ENCODE data around the gene TSACC. TPM values are rescaled to one million over a fixed set of nuclear protein-coding genes. Genes with fewer than 3 reads are reported as not detected.

The TSACC gene
- total RNA-seq, 2 experiments from 2014 or later = not detected

DNA sequence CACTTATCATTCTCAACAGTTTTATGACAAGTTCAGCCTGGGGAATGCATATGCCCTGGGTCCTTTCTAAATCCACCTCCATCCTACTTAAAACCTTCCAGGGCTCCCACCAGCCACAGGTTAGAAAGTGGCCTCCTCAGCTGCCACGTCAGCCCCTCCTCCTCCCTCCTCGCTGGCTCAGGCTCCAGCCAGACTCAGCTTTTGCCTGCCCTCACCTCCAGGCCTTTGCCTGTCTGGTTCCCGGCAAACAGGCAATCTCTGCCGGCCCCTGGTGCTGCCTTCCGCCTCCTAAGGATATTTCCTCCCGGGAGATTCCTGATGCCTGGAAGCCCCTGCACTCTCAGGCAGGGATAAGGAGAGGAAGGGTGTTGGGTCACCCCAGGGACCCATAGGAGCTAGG, 40.2 kb downstream of the TSACC start:
- H3K4me3 Mint-ChIP-seq = no peak overlapping the region
- no peaks in the 10 kb centered on the region for H3K36me3 Mint-ChIP-seq (ENCODE audit: low read depth)
- Histone ChIP-seq H3K36me3 (ENCODE audit: insufficient read depth, low read length) (no peaks in the 10 kb centered on the region), H3K27ac (ENCODE audit: low read depth in 1 of 2, low read length in 2 of 2) (no peak overlapping the region), H3K27me3 (ENCODE audit: control insufficient read depth in 1 of 2, insufficient read depth in 2 of 2, low read length in 2 of 2) (peaks cover 0 to 5% of the 10 kb centered on the region in 2 experiments), H3K9me3 (ENCODE audit: control insufficient read depth in 1 of 2, insufficient read depth in 1 of 2, low read length in 2 of 2) (no peaks in the 10 kb centered on the region), H3K4me3 (ENCODE audit: low read length) (no peak overlapping the region), H3K4me1 (ENCODE audit: insufficient read depth, low read length) (no peaks in the 10 kb centered on the region)
- ATAC-seq (ENCODE audit: poor library complexity) = no peak
- no peaks in the 10 kb centered on the region for H3K9me3 Mint-ChIP-seq
- DNase-seq = no peak
- peaks cover 11% of the 10 kb centered on the region for H3K27me3 Mint-ChIP-seq
- H3K27ac Mint-ChIP-seq = no peak overlapping the region
- intact Hi-C loops (cut with DNase I, micrococcal nuclease) = no loop called here
- no peaks in the 10 kb centered on the region for H3K4me1 Mint-ChIP-seq (ENCODE audit: low read depth)
- CTCF ChIA-PET = no interaction called here
- TF ChIP-seq CTCF (IDR thresholded peaks at IDR 0.05) = no peak
- POLR2A ChIA-PET = no interaction called here

GRCh38 chr1:156379420-156380165, 41.3 kb downstream of the TSACC start:
- TF ChIP-seq CTCF (IDR thresholded peaks at IDR 0.05) = no peak
- no peaks in the 10 kb centered on the region for H3K9me3 Mint-ChIP-seq
- Histone ChIP-seq H3K9me3 (ENCODE audit: control insufficient read depth in 1 of 2, insufficient read depth in 1 of 2, low read length in 2 of 2) (no peaks in the 10 kb centered on the region), H3K36me3 (ENCODE audit: insufficient read depth, low read length) (no peaks in the 10 kb centered on the region), H3K27ac (ENCODE audit: low read depth in 1 of 2, low read length in 2 of 2) (no peak overlapping the region), H3K27me3 (ENCODE audit: control insufficient read depth in 1 of 2, insufficient read depth in 2 of 2, low read length in 2 of 2) (peaks cover 0 to 5% of the 10 kb centered on the region in 2 experiments), H3K4me3 (ENCODE audit: low read length) (no peak overlapping the region), H3K4me1 (ENCODE audit: insufficient read depth, low read length) (no peaks in the 10 kb centered on the region)
- H3K36me3 Mint-ChIP-seq (ENCODE audit: low read depth) = no peaks in the 10 kb centered on the region
- CTCF ChIA-PET = interaction anchor here (0.7 kb wide), 1 partner anchor 202 kb away, joined by 3 read pairs; no protein-coding TSS in a partner anchor
- no peak overlapping the region for H3K27ac Mint-ChIP-seq
- POLR2A ChIA-PET = no interaction called here
- intact Hi-C loops (cut with DNase I, micrococcal nuclease) = loop anchor here in 1 of 2 experiments (1.0 kb wide), 1 partner anchor 229 kb away; no protein-coding TSS in a partner anchor
- H3K27me3 Mint-ChIP-seq = peaks cover 8% of the 10 kb centered on the region
- ATAC-seq (ENCODE audit: poor library complexity) (no peak), DNase-seq (no peak)
- H3K4me1 Mint-ChIP-seq (ENCODE audit: low read depth) = no peaks in the 10 kb centered on the region
- no peak overlapping the region for H3K4me3 Mint-ChIP-seq

DNA sequence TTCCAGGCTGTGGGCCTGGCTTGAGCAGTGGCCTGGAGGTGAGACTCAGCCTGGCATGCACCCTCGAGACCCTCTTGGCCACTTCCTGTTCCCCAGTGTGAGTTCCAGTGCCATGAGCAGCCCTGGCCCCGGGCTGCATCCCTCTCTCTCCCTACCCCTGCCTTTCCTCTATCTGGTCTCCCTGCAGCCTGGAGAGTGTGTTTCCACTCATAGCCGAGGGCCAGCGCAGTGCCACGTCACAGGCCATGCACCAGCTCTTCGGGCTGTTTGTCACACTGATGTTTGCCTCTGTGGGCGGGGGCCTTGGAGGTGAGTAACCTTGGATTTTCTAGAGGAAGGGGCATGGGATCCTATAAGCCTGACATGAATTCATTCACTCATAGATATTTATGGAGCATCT, 44.2 kb downstream of the TSACC start:
- Histone ChIP-seq H3K4me1 (ENCODE audit: insufficient read depth, low read length) (peaks cover 10% of the 10 kb centered on the region), H3K36me3 (ENCODE audit: insufficient read depth, low read length) (no peaks in the 10 kb centered on the region), H3K4me3 (ENCODE audit: low read length) (no peak overlapping the region), H3K27me3 (ENCODE audit: control insufficient read depth in 1 of 2, insufficient read depth in 2 of 2, low read length in 2 of 2) (peaks cover 0 to under 1% of the 10 kb centered on the region in 2 experiments), H3K9me3 (ENCODE audit: control insufficient read depth in 1 of 2, insufficient read depth in 1 of 2, low read length in 2 of 2) (no peaks in the 10 kb centered on the region), H3K27ac (ENCODE audit: low read depth in 1 of 2, low read length in 2 of 2) (no peak overlapping the region)
- Mint-ChIP-seq H3K4me1 (ENCODE audit: low read depth) (peaks cover 12% of the 10 kb centered on the region), H3K9me3 (no peaks in the 10 kb centered on the region), H3K27me3 (peaks cover 15% of the 10 kb centered on the region), H3K36me3 (ENCODE audit: low read depth) (no peaks in the 10 kb centered on the region), H3K27ac (no peak overlapping the region), H3K4me3 (no peak overlapping the region)
- intact Hi-C loops (cut with DNase I, micrococcal nuclease) = no loop called here
- ATAC-seq (ENCODE audit: poor library complexity) (no peak), DNase-seq (no peak)
- ChIA-PET CTCF (interaction anchor here (1.3 to 1.9 kb wide), 4 partner anchors 37 to 63 kb away, joined by 4 to 9 read pairs (median 4); no protein-coding TSS in a partner anchor), POLR2A (no interaction called here)
- no peak for TF ChIP-seq CTCF (IDR thresholded peaks at IDR 0.05)
